ENCODE measurements around the gene DBNL.
"Not testable (repeated sequence)": the region's sequence is repeated elsewhere in the genome, so short reads cannot be mapped to it uniquely, and the experiment has no call there.

The DBNL gene

GRCh38 chr7:44044315-44045225, at the start of gene DBNL:
Gene DBNL, plus strand, starts transcription at chr7:44044702. Its CDS starts 36 bp downstream, at chr7:44044738.
- DNase-seq: peak; percentile 79

DNA sequence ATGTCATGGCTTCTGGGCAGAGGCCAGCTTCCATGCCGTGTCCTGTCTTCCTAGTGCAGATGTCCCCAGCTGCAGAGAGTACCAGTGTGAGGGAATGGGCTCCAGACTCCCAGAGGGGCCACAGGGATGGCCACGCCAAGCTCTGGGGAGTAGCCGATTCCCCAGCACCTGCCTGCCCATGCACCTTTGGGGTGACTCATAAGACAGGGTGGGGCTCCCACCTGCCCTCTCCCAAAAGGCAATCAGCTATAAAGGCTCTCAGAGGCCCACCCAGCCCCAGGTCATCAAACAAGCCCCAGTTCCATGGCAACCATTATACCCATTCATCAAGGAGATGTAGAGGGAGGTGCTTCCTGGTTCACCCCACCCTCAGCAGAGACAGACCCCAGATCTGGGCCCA, 47.0 kb upstream of the DBNL start, which contains the start of gene SPDYE1:
Gene SPDYE1 (plus strand): TSS at position 366 of the 400 bp plus-strand sequence. CDS start 2,053 bp downstream, outside the sequence.
- DNase-seq: not testable (repeated sequence)

DNA sequence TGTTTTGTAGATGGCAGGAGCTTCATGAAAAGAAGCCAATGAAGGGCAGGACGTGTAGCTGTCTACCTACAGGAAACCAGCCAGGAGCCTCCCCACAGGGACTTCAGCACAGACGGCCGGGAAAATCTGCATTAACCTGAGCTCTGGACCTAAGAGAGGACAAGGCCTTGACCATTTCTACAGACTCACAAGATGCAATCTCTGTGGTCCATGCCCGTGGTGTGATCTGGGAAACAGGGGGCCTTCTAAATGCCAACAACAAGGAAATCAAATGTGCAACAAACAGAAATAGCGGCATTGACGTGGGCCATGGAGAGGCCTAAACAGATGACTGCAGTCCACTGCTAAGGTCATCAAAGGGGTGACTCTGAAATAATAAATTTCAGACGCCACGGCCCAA, 32.4 kb upstream of the DBNL start:
- not testable (repeated sequence) for DNase-seq

DNA sequence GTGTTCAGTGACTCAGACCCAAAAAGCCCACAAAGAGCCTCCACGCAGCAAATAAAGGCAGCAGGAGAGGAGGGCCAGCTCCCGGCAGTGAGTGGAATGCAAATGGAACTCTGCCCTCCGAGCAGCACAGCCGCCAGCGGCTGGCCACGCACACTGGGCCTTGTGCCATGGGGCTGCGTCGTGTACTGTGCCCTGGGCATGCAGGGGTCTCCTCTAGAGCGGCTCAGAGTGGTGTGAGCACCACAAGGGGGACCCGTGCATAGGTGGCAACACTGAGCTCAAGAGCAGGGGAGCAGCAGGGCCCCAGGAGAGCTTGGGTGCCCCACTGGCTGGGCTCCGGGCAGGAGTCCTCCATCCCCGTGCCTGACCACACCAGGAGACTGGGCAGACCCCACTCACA, 29.4 kb upstream of the DBNL start:
- DNase-seq: not testable (repeated sequence)

DNA sequence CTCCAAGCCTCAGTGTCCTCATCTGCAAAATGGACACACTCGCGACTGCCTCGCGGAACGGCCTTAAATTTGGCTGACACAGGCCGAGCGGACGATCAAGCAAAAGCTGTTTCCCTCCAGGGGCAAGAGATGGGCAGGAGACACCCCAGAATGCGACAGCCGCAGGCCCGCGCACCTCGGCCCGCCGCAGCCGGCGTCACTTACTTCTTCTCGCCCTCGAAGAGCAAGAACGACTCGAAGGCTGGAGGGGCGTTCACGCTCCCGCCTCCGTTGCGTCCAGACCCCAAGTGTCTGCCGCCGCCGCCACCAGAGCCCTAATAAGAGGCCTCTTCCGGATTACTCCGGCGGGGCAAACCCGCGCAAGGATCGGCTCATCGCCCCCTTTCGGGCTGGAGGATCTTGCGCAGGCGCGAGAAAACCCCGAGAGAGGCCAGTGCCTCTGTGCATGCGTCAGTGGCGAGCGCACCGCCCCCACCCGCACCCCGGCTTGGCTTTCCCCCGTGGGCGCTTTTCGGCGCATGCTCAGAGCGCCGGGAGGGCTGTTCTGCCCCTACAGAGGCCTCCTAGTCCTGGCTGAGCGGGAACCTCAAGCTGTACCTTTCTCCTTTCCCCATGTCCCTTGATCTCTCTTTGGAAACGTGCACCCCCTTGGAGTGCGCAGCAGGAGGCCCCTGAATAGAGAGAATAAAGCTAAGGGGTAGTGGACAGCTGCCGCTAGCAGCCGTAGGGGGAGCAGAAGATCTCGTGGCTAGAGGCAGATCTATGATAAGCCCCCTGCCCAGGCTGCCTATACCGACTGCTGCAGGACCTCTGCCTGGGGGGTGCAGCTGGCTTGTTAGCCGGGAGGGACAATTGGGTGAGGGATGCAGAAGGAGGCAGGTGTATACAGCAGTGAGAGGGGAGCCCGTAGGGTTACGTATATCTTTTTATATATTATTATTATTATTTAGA, 25.4 kb upstream of the DBNL start:
- peak; percentile 97 for DNase-seq

DNA sequence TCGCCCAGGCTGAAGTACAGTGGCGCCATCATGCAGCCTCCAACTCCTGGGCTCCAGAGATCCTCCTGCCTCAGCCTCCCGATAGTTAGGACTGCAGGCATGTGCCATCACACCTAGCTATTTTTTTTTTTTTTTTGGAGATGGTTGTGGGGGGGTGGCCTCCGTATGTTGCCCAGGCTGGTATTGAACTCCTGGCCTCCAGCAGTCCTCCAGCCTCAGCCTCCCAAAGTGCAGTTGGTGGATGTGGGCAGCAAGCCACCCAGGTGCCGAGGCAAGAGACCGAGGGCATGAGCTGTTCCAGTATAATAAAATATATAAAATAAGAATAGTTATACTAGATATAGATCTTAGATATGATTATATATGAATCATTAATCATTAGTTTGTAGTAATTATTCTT, 24.7 kb upstream of the DBNL start:
- not testable (repeated sequence) for DNase-seq

GRCh38 chr7:44022069-44022468, 22.4 kb upstream of the DBNL start:
- DNase-seq: not testable (repeated sequence)

DNA sequence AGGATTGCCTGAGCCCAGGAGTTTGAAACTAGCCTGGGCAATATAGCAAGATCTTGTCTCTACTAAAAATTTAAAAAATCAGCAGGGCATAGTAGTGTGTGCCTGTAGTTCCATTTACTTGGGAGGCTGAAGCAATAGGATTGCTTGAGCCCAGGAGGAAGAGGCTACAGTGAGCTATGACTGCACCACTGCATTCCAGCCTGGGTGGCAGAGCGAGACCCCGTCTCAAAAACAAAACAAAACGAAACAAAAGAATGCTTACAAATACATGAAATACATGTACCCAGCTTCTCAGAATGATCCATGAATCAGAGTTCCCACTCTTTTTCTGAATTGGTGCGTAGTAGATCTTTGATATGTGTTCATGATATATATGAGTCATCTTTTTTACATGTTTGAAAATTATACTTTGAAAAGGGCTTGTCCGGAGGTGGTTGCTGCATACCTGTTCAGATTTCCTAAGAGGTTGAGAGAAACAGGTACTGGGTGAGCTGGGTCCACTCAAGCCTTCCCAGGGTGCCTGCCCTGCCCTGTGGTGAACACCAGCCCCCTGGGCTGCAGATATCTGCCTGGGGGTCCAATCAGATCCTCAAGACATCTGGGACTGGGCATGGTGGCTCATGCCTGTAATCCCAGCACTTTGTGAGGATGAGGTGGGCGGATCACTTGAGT, 21.6 kb upstream of the DBNL start:
- DNase-seq: not testable (repeated sequence)

- DNase-seq: not testable (repeated sequence)
These were observed 15.1 kb upstream of the DBNL start for GRCh38 chr7:44029433-44029832.

DNA sequence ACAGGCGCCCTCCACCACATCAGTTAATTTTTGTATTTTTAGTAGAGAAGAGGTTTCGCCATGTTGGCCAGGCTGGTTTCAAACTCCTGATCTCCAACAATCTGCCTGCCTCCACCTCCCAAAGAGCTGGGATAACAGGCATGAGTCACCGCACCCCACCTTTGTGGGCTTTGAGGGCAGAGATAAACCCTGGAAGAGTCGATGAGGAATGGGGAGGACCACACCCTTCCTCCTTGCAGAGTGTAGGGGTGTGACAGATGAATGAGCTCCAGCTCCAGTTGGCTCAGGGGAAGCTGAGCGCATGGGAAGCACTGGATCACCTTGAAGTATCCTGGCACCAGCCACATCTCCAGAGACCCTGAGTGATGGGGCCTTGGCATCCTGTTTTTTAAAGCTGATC, 14.5 kb upstream of the DBNL start:
- not testable (repeated sequence) for DNase-seq

DNA sequence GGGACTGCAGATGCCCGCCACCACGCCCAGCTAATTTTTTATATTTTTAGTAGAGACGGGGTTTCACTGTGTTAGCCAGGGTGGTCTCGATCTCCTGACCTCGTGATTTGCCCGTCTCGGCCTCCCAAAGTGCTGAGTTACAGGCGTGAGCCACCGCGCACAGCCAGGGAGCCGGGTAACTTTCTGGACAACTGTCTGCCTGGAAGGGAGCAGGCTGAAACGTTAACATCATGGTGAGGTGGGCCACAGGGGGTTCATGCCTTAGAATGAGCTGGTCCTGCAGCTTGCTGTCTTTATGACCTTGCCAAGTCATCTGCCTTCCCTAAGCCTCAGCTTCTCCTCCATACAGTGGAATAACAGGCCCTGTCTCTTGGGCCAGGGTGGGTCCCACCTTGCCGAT, 13.2 kb upstream of the DBNL start:
- not testable (repeated sequence) for DNase-seq

DNA sequence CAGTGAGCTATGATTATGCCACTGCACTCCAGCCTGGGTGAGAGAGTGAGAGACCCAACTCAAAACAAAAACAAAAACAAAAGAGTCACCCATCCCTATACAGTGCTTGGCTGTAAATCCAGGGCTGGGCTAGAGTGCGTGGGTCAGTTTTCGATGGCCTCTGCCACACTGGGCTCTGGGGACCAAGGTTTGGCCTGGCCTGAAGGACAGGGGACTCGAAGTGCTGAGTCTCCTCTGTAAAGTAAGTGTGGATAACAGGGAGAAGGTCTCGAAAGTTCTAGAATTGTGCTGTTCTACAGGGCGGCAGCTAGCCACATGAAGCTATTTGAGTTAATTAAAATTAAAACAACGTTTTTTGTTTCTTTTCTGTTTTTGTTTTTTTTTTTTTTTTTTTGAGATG, 12.5 kb upstream of the DBNL start:
- not testable (repeated sequence) for DNase-seq

DNA sequence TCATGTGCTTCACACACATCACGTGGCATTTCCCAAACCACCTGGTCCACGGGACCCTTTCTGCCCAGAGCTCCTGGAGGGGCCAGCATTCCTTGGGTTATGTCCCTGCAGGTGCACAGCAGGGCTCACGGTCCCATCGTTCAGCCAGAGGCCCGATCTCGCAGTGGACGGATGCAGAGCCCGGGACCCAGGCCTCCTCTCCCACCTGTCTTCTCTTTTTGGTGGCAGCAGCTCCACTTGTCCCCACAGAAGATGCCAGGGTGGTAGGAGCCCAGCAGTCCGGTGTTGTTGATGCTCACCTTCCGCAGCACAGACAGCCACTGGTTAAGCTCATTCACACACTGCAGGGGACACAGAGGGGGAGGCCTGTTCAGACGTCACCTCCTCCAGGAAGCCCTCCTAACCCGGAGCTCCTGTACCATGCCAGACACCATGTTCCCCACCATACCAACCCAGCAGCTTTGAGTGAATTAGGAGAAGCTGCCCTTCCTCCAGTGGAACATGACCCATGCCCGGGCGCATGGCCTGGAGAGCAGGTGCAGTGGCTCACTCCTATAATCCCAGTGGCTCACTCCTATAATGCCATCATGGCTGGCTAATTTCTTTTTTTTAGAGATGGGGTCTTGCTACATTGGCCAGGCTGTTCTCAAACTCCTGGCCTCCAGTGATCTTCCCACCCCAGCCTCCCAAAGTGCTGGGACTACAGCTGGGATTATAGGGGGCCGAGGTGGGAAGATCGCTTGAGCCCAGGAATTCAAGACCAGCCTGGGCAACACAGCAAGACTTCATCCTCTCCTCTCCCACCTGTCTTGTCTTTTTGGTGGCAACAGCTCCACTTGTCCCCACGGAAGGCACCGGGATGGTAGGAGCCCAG, 10.3 kb upstream of the DBNL start:
- DNase-seq: not testable (repeated sequence)

- not testable (repeated sequence) for DNase-seq
These were observed 8.1 kb upstream of the DBNL start for GRCh38 chr7:44036364-44036763.

DNA sequence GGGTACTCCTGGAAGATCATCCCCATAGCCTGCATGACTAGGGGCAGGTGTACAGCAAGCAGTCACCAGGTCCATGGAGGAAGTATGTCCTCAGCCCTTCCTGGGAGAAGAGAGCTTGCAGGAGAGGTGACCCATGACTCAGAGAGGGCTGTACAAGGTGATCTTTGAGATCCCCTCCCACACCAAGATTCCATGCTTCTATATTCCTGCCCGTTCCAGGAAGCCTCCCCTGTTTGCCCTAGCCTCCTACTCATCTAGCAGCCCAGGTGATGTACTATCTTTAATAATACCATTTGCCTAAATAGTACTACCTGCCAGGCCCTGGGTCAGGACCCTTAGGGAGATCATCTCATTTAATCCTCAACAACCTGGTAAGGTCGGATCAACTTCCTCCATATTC, 6.6 kb upstream of the DBNL start:
- DNase-seq: not testable (repeated sequence)

- DNase-seq: not testable (repeated sequence)
These were observed 5.9 kb upstream of the DBNL start for GRCh38 chr7:44038553-44038952.

- not testable (repeated sequence) for DNase-seq
These were observed 5.4 kb upstream of the DBNL start for GRCh38 chr7:44038961-44039558.

DNA sequence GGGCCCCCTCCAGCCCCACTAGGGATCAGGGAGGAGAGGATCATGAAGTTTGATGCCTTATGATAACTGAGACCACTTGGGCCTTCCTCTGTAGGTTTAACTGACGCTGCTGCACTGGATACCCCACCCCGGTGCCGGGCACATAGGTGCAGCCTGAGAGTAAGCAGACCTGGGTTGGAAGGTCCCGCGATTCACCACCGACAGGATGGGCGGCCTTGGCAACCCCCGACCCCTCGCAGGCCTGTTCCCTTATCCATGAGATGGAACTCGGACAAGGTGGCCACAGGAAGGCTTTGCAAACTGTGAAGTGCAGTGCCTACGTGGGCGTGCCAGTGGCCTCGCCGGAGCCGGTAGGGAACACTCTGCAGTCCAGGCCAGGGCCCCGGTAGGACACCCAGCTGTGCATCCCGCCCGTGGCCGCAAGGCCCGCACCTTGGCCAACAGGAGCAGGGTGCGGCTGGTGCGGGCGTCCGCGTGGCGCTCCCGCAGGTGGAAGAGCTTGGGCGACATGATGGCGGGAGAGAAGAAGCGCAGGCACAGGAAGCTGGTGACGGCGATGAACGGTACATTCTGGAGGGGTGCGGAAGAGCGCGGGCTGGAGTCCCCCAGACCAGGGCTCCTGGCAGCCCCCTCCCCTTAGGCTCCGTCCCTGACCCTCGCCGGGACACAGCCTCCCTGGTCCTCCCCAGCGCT, 4.6 kb upstream of the DBNL start:
- DNase-seq: not testable (repeated sequence)

- not testable (repeated sequence) for DNase-seq
These were observed 4.0 kb upstream of the DBNL start for GRCh38 chr7:44040493-44040891.

DNA sequence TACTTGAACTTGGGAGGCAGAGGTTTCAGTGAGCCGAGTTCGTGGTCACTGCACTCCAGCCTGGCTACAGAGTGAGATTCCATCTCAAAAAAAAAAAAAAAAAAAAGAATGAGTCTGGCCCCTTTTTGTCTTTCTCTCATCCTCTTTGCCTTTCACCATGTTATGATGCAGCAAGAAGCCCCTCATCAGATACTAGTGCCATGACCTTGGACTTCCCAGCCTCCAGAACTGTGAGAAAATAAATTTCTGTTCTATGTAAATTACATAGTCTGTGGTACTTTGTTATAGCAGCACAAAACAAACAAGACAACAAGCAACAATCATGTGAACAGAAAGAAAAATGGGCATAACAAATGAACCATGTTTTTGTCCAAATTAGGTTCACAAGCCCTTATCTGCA, 2.3 kb upstream of the DBNL start:
- DNase-seq: no peak

- DNase-seq: no peak
These were observed 600 bp upstream of the DBNL start for GRCh38 chr7:44043902-44044301.

Data from fibroblast of skin of right quadriceps (primary cell).